Upper lobe of left lung (tissue), 6 donors: ENCODE measurements around the gene LGALS7. TPM values are rescaled to one million over a fixed set of nuclear protein-coding genes. Genes with fewer than 3 reads are reported as not detected.

Experiments used
- ATAC-seq, 2 donors: fragments of 200-7000 bp; cut with Tn5 transposase; one replicate each; pipeline ENCODE4 v1.9.1; 2022; ENCODE audit warnings: mild to moderate bottlenecking in 2 of 2, moderate library complexity in 2 of 2; ENCODE audit not compliant: low FRiP score in 2 of 2
- DNase-seq, 2 donors: peaks; one replicate each; pipeline ENCODE4 v3.0.0-alpha.2; 2019 to 2020
- H3K27ac ChIP-seq, 4 donors: fragments of 200-600 bp; sonication (generic); one replicate each; pipeline ENCODE4 v1.5.1; 2016 to 2019
- H3K27me3 ChIP-seq, 4 donors: fragments of 200-600 bp; sonication (generic); one replicate each; pipeline ENCODE4 v1.5.1; 2017 to 2019
- H3K36me3 ChIP-seq, 4 donors: fragments of 200-600 bp; sonication (generic); one replicate each; pipeline ENCODE4 v1.5.1; 2016 to 2019
- H3K4me1 ChIP-seq, 4 donors: fragments of 200-600 bp; sonication (generic); one replicate each; pipeline ENCODE4 v1.5.1; 2018 to 2019
- H3K4me3 ChIP-seq, 4 donors: fragments of 200-600 bp; sonication (generic); one replicate each; pipeline ENCODE4 v1.5.1; 2017 to 2019; ENCODE audit warnings: mild to moderate bottlenecking in 2 of 4, moderate library complexity in 1 of 4
- H3K9me3 ChIP-seq, 4 donors: fragments of 200-600 bp; sonication (generic); one replicate each; pipeline ENCODE4 v1.5.1; 2018 to 2019
- CTCF ChIP-seq, 6 experiments: fragments of 450-650 bp in 4 of 6; fragments of 200-600 bp in 2 of 6; sonication (generic) in 2 of 6; IDR thresholded peaks; one replicate each; pipeline ENCODE4 v1.5.1; 2016 to 2019; ENCODE audit warnings: antibody characterized with exemption in 6 of 6
- EP300 ChIP-seq, 4 donors: sonication (generic); formaldehyde crosslinking; IDR thresholded peaks; one replicate each; pipeline ENCODE4 v1.5.1; 2017; ENCODE audit warnings: antibody characterized with exemption in 4 of 4, control low read depth in 2 of 4
- POLR2A ChIP-seq, 4 donors: fragments of 450-650 bp; IDR thresholded peaks; one replicate each; pipeline ENCODE4 v1.5.1; 2016 to 2017; ENCODE audit warnings: antibody characterized with exemption in 4 of 4, mild to moderate bottlenecking in 2 of 4
- POLR2AphosphoS5 ChIP-seq, 2 donors: sonication (generic); formaldehyde crosslinking; IDR thresholded peaks; one replicate each; pipeline ENCODE4 v1.5.1; 2017; ENCODE audit warnings: antibody characterized with exemption in 2 of 2
- WGBS, 2 donors: methylation state at CpG; one replicate each; pipeline ENCODE4 v1.1.5; 2017 to 2018; 5-methylcytosine and 5-hydroxymethylcytosine counted together
- total RNA-seq, 6 donors: library from RNA; depleted of rRNA in 4 of 6; stranded (reverse); fragments of >200 nt in 4 of 6; gene quantifications; one replicate each; pipeline versions ENCODE4 v1.1.0 to v1.2.1, GENCODE V29; 2016 to 2021
- donor health status: DM: no; HTN: no; CAD: no; lungs with moderate emphysema.
- donor health status: DM: no; HTN: yes; CAD: no; lungs with severe emphysema.

LGALS7 gene
- total RNA-seq, 6 donors from 2014 or later: not detected

- Histone ChIP-seq H3K36me3 (no peaks in the 10 kb centered on the region), H3K27ac (no peak overlapping the region), H3K4me3 (no peak overlapping the region), H3K4me1 (peaks cover 3 to 8% (median 7%) of the 10 kb centered on the region in 4 donors), H3K9me3 (no peaks in the 10 kb centered on the region), H3K27me3 (no peaks in the 10 kb centered on the region)
- DNase-seq (no peak), ATAC-seq (no peak)
- 44 to 96% methylated on average over 2 of the region's 2 CpGs for WGBS, 2 donors
- TF ChIP-seq POLR2A (IDR thresholded peaks at IDR 0.05) (no peak), POLR2AphosphoS5 (IDR thresholded peaks at IDR 0.05) (no peak), CTCF (IDR thresholded peaks at IDR 0.05) (no peak), EP300 (IDR thresholded peaks at IDR 0.05) (no peak)
Measured at GRCh38 chr19:38796154-38796553, 22.8 kb upstream of the LGALS7 start.

- no peak overlapping the region for H3K4me3 ChIP-seq
- ATAC-seq (no peak), DNase-seq (no peak)
- H3K9me3 ChIP-seq: no peaks in the 10 kb centered on the region
- no peak for TF ChIP-seq EP300 (IDR thresholded peaks at IDR 0.05)
- no peak for TF ChIP-seq POLR2A (IDR thresholded peaks at IDR 0.05)
- no peak for TF ChIP-seq CTCF (IDR thresholded peaks at IDR 0.05)
- H3K27ac ChIP-seq: no peak overlapping the region
- H3K36me3 ChIP-seq: no peaks in the 10 kb centered on the region
- no peaks in the 10 kb centered on the region for H3K27me3 ChIP-seq
- peaks cover 3 to 8% (median 7%) of the 10 kb centered on the region in 4 donors for H3K4me1 ChIP-seq
- WGBS, 2 donors: 95 to 99% methylated on average over 4 of the region's 4 CpGs
Measured at GRCh38 chr19:38795549-38795948, 22.2 kb upstream of the LGALS7 start.

GRCh38 chr19:38793671-38794070 is 20.4 kb upstream of the LGALS7 start:
- DNase-seq (no peak), ATAC-seq (no peak)
- no peak overlapping the region for H3K4me3 ChIP-seq
- H3K9me3 ChIP-seq: no peaks in the 10 kb centered on the region
- 89 to 96% methylated on average over 4 to 5 of the region's 5 CpGs for WGBS, 2 donors
- TF ChIP-seq EP300 (IDR thresholded peaks at IDR 0.05): no peak
- no peak for TF ChIP-seq POLR2A (IDR thresholded peaks at IDR 0.05)
- TF ChIP-seq POLR2AphosphoS5 (IDR thresholded peaks at IDR 0.05): no peak
- TF ChIP-seq CTCF (IDR thresholded peaks at IDR 0.05): no peak
- H3K27ac ChIP-seq: no peak overlapping the region
- H3K36me3 ChIP-seq: no peaks in the 10 kb centered on the region
- no peaks in the 10 kb centered on the region for H3K27me3 ChIP-seq
- H3K4me1 ChIP-seq: peaks cover 3 to 8% (median 7%) of the 10 kb centered on the region in 4 donors

- WGBS, 2 donors: 71 to 75% methylated on average over 8 of the region's 8 CpGs
- Histone ChIP-seq H3K27ac (no peak overlapping the region), H3K9me3 (no peaks in the 10 kb centered on the region), H3K4me3 (no peak overlapping the region), H3K27me3 (no peaks in the 10 kb centered on the region), H3K36me3 (no peaks in the 10 kb centered on the region), H3K4me1 (peaks cover 3 to 8% (median 7%) of the 10 kb centered on the region in 4 donors)
- no peak for TF ChIP-seq CTCF (IDR thresholded peaks at IDR 0.05)
- no peak for TF ChIP-seq EP300 (IDR thresholded peaks at IDR 0.05)
- no peak for TF ChIP-seq POLR2AphosphoS5 (IDR thresholded peaks at IDR 0.05)
- no peak for TF ChIP-seq POLR2A (IDR thresholded peaks at IDR 0.05)
- no peak for DNase-seq
- ATAC-seq: no peak
Measured at GRCh38 chr19:38793177-38793576, 19.9 kb upstream of the LGALS7 start.
